Retina (tissue), 1 donor: Measurements from ENCODE around the gene LRP5.
A peak's percentile ranks its signal among the peaks of the same experiment; 100 is the strongest.

Source experiments
- DNase-seq: peaks from one replicate; pipeline ENCODE4 v3.0.0-alpha.2; 2016

The LRP5 gene

GRCh38 chr11:68349461-68350249, 37.3 kb downstream of the LRP5 start:
- DNase-seq: no peak

GRCh38 chr11:68350759-68351449, 38.5 kb downstream of the LRP5 start:
- DNase-seq: no peak

GRCh38 chr11:68351450-68352275, 39.3 kb downstream of the LRP5 start:
- no peak for DNase-seq

- DNase-seq: no peak
These were observed 40.2 kb downstream of the LRP5 start for GRCh38 chr11:68352591-68352990.

- no peak for DNase-seq
These were observed 40.7 kb downstream of the LRP5 start for GRCh38 chr11:68353118-68353517.

GRCh38 chr11:68353669-68354068, 41.3 kb downstream of the LRP5 start:
- no peak for DNase-seq

GRCh38 chr11:68354148-68354872, 41.9 kb downstream of the LRP5 start:
- DNase-seq: no peak

GRCh38 chr11:68355471-68355870, 43.1 kb downstream of the LRP5 start:
- DNase-seq: no peak

GRCh38 chr11:68357568-68357967, 45.2 kb downstream of the LRP5 start:
- DNase-seq: no peak

GRCh38 chr11:68358416-68358815, 46.0 kb downstream of the LRP5 start:
- no peak for DNase-seq

- no peak for DNase-seq
These were observed 49.3 kb downstream of the LRP5 start for GRCh38 chr11:68361702-68362101.

GRCh38 chr11:68362801-68363379, 50.5 kb downstream of the LRP5 start:
- no peak for DNase-seq

- no peak for DNase-seq
These were observed 51.4 kb downstream of the LRP5 start for GRCh38 chr11:68363776-68364175.

- DNase-seq: no peak
These were observed 52.2 kb downstream of the LRP5 start for GRCh38 chr11:68364581-68364980.

GRCh38 chr11:68365943-68366435, 53.6 kb downstream of the LRP5 start:
- no peak for DNase-seq

GRCh38 chr11:68367252-68367651, 54.9 kb downstream of the LRP5 start:
- DNase-seq: no peak

GRCh38 chr11:68369756-68370155, 57.4 kb downstream of the LRP5 start:
- no peak for DNase-seq

- DNase-seq: peak; percentile 81
These were observed 58.1 kb downstream of the LRP5 start for GRCh38 chr11:68370211-68371111.

- no peak for DNase-seq
These were observed 59.0 kb downstream of the LRP5 start for GRCh38 chr11:68371171-68372041.

GRCh38 chr11:68372114-68372513, 59.7 kb downstream of the LRP5 start:
- no peak for DNase-seq
